ENCODE data around the gene MEGF8.

Gene MEGF8, protein sequence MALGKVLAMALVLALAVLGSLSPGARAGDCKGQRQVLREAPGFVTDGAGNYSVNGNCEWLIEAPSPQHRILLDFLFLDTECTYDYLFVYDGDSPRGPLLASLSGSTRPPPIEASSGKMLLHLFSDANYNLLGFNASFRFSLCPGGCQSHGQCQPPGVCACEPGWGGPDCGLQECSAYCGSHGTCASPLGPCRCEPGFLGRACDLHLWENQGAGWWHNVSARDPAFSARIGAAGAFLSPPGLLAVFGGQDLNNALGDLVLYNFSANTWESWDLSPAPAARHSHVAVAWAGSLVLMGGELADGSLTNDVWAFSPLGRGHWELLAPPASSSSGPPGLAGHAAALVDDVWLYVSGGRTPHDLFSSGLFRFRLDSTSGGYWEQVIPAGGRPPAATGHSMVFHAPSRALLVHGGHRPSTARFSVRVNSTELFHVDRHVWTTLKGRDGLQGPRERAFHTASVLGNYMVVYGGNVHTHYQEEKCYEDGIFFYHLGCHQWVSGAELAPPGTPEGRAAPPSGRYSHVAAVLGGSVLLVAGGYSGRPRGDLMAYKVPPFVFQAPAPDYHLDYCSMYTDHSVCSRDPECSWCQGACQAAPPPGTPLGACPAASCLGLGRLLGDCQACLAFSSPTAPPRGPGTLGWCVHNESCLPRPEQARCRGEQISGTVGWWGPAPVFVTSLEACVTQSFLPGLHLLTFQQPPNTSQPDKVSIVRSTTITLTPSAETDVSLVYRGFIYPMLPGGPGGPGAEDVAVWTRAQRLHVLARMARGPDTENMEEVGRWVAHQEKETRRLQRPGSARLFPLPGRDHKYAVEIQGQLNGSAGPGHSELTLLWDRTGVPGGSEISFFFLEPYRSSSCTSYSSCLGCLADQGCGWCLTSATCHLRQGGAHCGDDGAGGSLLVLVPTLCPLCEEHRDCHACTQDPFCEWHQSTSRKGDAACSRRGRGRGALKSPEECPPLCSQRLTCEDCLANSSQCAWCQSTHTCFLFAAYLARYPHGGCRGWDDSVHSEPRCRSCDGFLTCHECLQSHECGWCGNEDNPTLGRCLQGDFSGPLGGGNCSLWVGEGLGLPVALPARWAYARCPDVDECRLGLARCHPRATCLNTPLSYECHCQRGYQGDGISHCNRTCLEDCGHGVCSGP (N-terminal part only)

DNA sequence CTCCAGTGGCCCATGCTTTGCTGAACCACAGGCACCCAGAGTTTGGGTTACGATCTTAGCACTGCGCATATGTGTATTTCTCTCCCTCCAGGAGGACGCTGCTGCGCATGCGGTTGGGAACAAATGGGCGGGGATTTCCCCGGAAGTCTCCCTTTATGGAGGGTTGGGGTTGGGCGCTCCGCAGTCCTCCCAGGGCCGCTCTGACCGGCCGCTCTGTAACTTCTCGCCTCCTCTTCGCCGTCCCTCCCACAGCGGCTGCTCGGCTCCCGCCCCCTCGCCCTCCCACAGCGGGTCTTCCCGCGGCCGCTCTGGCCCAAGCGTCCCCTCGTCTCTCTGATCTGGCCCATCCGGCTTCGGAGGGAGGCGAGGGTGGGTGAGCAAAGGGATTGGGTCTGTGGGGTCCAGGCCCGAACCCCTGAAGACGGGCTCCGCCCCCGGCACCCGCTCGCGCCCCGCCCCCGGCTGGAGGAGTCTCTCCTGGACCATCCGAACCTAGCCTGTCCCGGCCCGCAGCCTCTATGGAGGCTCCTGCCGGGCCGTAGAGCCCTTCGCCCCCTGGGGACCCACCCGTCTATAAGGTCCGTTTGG lies at the start of gene MEGF8:
Gene MEGF8, plus strand, starts transcription at position 328 of the 588 bp plus-strand sequence. CDS start 609 bp downstream, outside the sequence.
- DNase-seq, result peak; percentile 98

DNA sequence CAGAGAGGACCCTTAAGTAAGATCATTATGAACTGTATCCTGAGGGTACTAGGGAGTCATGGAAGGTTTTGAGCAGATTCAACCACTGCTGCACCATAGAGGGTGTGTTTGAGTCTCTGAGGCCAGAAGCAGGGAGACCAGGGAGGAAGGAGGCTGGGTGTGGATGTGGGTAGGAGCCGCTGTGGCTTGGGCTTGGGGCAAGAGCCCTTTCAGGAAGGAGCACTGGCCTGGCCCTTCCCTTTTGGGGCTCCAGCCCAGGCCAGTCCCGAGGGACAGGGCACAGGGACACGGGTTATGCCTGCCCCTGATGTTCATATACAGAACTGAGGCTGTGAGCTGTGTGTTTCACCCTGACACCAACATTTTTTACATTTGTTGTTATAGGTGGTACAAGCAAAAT lies 49.2 kb upstream of the MEGF8 start:
- DNase-seq, result no peak

DNA sequence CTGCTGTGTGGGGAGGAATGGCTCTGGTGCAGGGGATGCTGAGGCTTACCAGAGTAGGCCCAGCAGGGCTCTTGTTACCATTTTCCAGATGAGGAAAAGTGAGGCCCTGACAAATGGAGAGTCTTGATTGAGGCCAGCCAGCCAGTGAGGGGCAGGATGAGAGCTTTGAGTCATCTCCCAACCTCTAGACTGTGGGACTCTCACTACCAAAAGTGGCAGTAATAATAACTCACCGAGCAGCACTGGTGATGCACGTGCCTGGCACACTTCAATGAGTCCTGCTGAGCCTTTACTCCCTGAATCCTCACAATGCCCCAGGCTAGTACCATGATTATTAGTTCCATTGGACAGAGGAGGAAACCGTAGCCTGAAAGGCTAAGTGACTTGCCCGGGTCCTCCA lies 48.6 kb upstream of the MEGF8 start:
- no peak for DNase-seq

DNA sequence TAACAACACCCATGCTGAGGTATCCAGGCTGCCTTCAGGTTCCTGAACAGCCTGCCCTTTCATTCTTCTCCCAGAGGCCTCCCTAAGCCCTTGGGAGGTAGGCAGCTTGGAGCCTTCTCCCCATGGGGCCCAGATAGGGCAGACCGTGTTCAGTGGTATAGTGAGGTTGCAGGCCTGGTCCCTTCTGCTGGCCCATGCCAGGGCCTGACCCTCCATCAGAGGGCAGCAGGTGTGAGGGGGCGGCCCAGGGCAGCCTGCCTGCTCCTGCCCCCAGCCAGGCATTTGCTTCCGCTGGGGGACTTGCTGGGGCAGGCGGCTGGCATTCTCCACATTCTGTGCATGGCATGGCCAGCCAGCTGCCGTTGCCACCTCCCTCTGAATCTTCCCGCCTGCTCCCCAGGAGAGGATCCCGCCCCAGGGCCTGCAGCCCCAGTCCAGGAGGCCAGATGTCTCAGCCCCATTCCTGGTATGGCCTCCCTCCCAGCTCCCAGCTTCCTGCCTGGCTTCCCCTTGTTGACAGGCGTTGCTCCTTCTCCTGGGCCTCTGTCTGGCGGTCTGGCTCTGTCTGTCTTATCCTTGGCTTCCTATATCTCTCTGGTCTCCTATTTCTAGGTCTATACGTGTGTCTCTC lies 47.5 kb upstream of the MEGF8 start:
- DNase-seq, result no peak

DNA sequence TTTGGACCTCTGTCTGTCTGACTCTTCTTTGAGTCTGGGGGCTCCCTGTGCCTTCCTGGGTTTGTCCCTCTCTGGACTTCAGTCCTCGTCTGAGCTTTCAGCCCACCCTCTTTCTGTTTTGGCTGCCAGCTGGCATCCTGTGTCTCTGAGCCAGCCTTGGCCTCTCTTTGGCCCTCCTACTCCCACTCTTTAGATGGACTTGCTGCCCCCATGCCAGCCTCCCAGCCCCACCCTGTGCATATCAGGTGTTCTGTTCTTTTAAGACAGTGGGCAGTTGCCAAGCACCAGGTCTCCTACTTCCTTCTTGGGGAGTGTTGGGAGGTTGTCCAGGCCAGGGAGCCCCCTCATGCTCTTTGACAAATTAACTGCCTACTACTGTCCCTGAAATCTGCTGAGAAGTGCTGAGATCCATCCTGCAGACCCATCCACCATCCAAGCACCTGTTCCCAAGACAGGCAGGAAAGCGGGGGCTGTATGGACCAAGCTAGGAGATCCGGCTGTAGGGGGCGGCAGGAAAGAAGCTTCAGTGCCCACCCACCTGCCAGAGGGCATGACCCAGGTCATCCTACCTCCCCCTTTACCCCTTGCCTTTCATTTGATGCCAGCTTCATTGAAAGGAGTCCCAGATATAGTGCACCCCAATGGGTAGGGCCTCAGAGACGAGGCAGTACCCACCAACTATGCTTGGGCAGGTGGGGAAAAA lies 46.8 kb upstream of the MEGF8 start:
- DNase-seq, result no peak

DNA sequence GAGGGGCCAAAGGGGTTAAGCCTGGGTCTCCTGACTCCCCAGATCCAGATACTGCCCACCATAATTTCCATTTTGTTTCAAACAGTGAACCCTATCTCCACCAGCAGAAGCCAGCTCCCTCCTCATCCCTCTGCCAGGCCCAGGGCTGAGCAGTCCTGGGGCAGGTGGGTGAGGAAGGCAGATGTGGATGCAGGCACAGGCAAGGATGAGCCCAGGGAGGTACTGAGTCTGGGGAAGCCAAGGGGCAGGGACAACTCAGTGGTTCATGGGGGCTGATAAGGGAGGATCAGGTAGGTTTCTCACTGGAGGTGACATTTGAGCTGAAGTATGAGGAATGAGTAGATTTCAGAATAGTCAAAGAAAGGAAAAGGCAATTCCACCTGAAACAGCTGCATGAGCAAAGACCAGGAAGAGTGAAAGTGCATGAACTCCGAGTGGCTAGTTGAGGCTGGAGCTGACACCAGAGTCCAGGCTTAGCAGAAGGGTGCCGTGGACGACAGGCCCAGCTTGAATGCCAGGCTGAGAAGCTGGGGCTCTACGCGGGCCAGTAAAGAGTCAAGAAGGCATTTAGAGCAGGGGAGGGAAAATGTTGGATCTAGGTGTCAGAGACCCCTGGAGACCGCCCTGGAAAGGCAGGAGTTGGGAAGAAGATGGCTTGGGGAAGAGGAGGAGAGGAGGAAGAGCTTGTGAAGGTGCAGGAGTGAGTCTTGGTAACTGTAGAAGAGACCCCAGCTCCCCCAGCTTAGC lies 46.1 kb upstream of the MEGF8 start:
- DNase-seq, result no peak

DNA sequence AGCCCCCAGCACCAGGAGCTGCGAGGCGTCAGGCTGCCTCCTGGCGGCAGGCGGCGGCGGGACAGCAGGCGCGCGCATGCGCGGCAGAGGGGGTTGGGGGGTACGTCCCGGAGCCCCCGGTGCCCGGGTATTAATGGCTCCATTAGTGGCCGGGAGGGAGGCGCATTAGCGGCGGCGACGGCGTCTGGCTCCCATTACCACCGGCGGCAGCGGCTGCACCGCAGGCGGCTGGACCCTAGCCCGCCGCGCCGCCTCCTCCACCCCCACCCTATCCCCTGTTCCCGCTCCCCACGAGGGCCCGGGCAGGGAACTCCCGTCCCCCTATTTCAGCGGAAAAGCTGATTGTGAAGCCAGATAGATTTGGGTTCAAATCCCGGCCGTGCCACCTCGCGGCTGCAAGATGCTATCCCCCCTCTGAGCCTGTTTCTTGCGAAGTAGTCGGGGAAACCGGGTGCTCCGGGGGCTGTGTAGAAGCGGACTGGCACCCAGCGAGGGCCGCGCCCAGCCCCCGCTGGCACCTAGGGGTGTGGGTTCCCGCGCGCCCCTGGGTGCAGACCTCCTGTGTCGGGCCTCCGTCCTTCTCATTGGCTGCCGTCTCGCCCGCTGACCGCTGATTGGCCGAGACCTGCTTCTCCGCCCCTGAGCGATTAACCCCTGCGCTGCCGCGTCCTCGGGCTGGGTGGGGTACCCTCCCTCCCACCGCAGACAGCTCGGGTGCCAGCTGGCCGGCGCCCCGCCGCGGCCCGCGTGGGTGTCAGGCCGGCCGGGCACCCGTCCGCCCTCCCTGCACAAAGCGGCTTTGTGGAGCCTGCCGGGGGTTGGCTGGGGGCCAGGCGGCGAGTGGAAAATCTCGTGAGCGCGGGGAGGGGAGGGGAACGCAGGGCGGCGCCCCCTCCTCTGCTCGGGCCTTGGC lies 45.3 kb upstream of the MEGF8 start:
- DNase-seq, result peak; percentile 85

DNA sequence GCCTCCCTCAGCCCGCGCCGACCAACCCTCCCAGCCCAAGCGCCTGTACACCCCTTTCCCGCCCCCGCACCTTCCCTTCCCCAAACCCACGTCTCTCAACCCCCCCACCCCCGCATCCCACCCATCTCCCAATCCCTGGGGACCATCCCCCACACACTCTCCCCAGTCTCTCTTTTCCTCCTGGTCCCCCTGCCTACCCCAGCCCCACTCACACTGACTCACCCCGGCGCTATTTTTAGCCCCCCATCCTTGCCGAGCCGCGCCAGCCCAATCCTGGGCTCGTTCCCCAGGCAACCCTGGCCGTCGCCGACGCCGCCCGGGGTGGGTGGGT lies 44.7 kb upstream of the MEGF8 start:
- DNase-seq, result no peak

DNA sequence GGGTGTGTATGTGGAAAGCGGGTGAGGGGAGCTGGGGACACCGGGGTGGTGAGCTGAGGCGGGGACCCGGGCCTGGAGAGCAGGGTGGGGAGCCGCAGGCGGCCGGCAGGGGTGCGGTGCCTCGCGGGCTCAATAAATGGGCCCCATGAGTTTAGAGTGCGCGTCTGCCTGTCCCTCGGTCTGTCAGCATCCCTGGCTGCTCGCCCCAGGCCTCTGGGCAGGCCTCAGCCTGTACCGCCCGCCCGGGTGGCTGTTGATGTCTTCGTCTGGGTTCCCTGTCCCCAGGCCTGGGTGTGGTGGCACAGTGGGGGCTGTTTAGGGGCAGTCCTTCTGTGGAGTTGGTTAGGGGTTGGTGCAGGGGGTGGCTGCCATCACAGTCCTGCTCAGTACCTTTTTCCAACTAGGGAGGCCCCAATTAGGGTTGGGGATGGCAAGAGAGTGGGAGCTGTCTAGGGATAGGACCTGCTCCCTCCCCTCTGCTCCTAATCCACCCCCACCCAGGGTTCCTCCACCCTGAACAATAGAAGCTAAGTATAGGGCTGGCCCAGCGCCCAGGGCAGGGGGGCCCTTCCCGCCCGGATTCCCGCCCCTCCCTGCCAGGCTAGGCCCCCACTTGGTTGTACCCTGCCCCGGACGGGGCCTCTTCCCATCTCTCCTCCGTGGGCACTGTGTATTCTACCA lies 44.1 kb upstream of the MEGF8 start:
- DNase-seq, result no peak

DNA sequence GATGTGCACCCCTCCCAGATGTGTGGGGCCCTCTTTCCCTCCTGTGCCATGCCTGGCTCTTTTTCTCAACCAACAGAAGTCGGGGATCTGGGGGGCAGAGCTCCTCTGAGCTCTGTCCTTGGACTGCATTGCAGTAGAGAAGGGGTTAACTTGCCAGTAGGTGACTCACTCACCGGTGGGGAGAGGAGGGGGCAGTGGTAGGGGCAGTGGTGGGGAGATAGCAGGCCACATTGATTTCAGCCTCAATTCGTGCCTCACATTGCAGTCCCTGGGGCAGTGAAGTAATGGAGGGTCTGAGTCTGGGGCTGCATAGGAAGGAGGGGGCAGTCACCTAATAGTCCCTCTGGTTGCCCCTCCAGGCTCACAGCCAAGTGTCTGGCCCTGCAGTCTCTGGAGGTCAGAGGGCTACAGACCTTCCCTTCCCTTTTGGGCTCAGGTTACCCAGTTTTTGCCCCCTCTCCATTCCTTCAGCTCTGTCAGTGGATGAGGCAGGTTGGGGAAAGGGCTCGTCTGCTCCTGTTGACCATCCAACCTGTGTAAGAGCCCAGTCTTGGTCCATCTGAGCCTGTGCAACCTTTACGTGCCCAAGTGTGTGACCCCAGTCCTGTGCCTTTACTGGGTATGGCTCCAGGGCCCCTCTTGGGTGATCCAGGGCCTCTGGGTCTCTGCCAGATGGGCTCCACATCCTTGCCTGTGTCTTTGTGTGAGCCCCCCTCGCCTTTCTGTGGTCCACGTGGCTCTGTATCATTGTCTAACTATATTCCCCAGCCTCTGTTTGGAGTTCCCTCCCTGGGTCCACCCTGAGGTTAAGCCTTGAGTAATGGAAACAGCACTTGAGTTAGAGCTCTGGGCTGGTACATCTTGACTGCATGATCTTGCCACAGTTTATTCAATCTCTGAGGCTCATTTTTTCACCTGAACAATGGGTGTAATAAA lies 43.3 kb upstream of the MEGF8 start:
- no peak for DNase-seq

DNA sequence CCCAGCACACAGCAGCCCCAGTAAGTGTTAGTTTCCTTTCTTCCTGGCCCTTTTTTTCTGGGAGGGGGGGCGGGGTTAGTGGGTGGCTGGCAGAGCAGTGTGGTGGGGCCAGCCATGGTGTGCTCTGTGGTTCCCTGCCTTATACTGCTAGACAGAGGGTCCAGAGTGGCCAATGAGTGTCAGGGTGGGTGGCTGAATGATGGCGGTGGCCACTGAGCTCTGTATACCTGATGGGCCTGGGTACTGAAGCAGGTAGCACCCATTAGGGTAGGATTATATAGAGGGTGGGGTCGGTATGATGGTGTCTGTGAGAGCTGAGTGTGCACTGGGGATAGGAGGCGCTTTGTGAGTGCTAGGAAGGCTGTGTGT lies 42.6 kb upstream of the MEGF8 start:
- DNase-seq, result no peak

DNA sequence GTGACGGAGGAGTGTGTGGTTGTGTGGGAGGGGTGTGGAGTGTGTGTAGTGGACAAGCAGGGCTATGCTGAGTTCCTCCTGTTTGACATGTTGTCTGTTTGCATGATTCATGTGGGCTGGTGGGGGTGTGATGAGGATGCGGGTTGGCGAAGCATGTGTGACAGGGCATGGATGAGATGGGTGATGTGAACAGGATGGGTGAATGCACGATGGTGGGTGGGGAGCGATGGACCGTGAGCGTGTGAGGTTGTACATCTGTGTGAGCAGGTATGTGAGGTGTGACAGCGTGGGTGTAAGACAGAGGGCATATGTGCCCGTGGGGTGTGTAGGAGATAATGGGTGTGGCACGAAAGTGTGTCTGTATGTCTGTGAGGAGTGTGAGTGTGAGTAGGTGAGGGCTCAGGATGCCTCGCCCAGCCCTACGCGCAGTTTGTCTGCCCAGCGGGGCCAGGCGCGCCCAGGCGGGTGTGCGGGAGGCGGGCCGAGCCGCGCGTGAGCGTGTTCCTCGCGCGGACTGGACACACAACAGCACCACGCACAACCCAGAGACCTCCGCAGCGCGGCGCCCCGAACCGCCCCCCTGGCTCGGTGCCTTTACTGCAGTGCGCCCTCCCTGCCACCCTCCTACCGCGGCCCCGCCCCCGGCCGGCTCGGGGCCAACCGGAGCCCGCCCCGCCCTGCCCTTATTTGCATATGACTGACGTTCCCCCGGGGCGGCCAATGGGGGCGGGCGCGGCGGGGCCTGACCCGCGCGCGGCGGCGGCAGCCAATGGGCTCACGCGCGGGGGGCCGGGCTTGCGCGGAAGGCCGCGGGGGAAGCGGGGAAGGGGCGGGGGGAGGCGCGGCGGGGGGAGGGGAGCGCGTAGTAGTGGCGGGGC lies 42.0 kb upstream of the MEGF8 start:
- DNase-seq, result peak; percentile 94

DNA sequence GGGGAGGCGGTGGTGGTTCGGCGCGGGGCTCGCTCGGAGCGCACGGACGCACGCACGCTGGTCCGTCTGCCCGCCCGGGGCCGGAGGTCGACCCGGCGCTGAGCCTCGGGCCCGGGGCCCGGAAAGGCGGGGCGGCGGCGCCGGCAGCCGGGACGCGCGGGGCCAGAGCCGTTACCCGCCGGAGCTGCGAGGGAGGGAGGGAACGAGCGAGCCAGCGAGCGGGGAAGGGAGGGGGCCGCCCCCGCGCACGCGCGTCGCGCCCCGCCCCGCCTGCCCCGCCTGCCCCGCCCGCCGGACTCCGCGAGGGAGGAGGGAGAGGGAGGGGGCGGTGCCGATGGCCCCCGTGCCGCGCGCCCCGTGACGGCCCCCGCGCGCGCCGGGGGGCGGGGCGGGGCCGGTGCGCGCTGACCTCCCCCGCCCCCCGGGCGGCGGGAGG lies 41.4 kb upstream of the MEGF8 start:
- DNase-seq, result peak; percentile 84

DNA sequence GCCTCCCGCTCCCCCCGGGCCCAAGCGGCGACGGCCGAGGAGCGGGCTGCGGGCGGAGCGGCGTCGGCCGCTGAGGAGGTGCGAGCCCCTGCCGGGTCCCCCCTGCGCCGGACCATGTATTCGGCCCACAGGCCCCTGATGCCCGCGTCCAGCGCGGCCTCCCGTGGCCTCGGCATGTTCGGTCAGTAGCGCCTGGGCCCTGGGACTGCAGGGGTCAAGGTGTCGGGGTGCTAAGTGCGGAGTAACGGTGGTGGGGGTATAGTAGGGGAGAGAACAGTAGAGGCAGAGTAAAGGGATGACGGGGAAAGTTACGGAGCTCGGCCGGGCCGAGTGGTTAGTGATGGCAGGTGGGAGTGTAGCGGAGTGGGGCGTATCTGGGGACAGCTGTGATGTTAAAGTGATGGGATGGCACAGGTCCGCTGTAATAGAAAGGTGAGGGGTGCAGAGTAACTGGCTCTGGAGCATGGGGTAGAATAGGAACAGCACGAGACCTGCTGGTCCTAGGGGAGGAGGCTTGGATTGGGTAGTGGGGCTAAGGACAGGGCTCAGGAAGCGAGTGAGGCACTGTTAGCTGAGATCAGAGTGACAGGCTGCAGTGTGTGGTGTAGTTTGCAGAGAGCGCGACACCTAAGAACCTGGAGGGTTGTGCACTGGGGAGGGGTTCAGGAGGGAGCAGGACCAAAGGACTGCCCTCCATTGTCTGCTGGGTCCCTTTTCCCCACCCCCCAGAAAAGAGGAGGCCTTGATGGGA lies 40.7 kb upstream of the MEGF8 start:
- DNase-seq, result no peak

DNA sequence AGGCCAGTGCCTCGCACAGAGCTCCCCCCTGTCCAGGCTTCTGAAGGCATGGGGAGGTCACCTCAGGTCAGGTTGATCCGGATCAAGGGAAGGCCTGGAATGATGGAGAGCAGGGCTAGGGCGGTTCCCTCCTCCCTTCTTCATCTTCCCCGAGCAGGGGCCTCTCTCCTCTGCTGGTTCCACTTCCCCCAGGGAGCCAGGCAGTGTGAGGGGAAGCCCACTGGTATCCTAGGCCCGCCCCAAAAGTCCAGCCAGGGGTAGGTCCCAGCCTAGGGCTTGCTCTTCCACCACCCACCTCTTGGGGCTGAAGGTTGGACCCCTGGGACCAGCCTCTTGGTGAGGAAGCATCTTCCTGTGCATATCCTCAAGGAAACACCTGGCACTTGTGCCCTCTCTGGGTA lies 39.9 kb upstream of the MEGF8 start:
- no peak for DNase-seq

DNA sequence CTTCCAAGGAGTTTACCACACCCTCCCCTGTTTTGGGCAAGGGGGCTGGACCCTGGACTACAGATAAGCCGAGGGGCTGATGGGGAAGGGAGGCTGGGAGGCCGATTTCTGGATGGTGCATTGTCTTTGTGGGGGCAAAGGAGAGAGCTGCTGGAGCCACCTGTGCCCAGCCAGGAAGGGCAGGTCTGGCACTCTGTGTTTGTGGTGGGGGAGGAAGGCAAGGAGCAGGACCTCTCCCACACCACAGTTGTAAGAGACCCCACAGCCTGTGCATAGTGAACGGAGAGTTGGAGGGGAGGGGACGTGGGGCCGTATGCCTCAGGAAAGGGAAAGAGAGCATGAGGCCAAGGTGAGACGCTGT lies 39.5 kb upstream of the MEGF8 start:
- no peak for DNase-seq

All from NCI-H774 (cell line).